Activated B cell treated with CpG ODN at 0.5 μM for 24 hours (primary cell): ENCODE measurements around the gene KAT6B. TPM values are rescaled to one million over a fixed set of nuclear protein-coding genes. Genes with fewer than 3 reads are reported as not detected.
A peak's percentile ranks its signal among the peaks of the same experiment; 100 is the strongest.

Experiments
- ATAC-seq: fragments of 200-7000 bp; cut with Tn5 transposase; one replicate; pipeline ENCODE4 v1.10.0; 2021; ENCODE audit warnings: low read depth, mild to moderate bottlenecking, moderate library complexity
- CTCF ChIA-PET: fragments of 350-600 bp; sonication (Branson Sonifier 250); formaldehyde crosslinking; loops from one replicate; lab custom pipeline; 2021; ENCODE audit warnings: antibody characterized with exemption; lab: Charles Lee
- POLR2A ChIA-PET: fragments of 350-600 bp; sonication (Branson Sonifier 250); formaldehyde crosslinking; loops from one replicate; lab custom pipeline; 2021; ENCODE audit warnings: antibody characterized with exemption; lab: Charles Lee
- DNase-seq: peaks from one replicate; pipeline ENCODE4 v3.0.0; 2022
- H3K27ac Mint-ChIP-seq: one replicate; pipeline ENCODE4 v1.8.0; 2020; ENCODE audit warnings: mixed read lengths
- H3K27me3 Mint-ChIP-seq: one replicate; pipeline ENCODE4 v1.8.0; 2021; ENCODE audit warnings: mixed read lengths
- H3K36me3 Mint-ChIP-seq: one replicate; pipeline ENCODE4 v1.8.0; 2021; ENCODE audit warnings: low read depth, mixed read lengths
- H3K4me1 Mint-ChIP-seq: one replicate; pipeline ENCODE4 v1.8.0; 2021; ENCODE audit warnings: mixed read lengths
- H3K4me3 Mint-ChIP-seq: one replicate; pipeline ENCODE4 v1.8.0; 2020; ENCODE audit warnings: mild to moderate bottlenecking, mixed read lengths
- H3K9me3 Mint-ChIP-seq: one replicate; pipeline ENCODE4 v1.8.0; 2020; ENCODE audit warnings: mixed read lengths
- intact Hi-C: fragments of 100-400 bp; cut with micrococcal nuclease; formaldehyde crosslinking; loops from one replicate; pipeline ENCODE4 v1.15.1; 2024
- total RNA-seq: library from RNA; stranded (reverse); gene quantifications from 2 replicates; pipeline ENCODE4 v1.2.3, GENCODE V29; 2022
- TF ChIP-seq, protein P1 (sequence below): fragments of 200-600 bp; IDR thresholded peaks from one replicate; pipeline ENCODE4 v1.8.0; 2022; ENCODE audit warnings: antibody characterized with exemption, mild to moderate bottlenecking

KAT6B gene
- total RNA-seq, 1 donor from 2014 or later = 45.2 TPM

- ATAC-seq = no peak
- Mint-ChIP-seq H3K9me3 (no peaks in the 10 kb centered on the region), H3K36me3 (peaks cover 19% of the 10 kb centered on the region), H3K27ac (peak overlapping the region; percentile 13), H3K27me3 (no peaks in the 10 kb centered on the region), H3K4me1 (peaks cover 7% of the 10 kb centered on the region), H3K4me3 (no peak overlapping the region)
- TF ChIP-seq, protein P1, sequence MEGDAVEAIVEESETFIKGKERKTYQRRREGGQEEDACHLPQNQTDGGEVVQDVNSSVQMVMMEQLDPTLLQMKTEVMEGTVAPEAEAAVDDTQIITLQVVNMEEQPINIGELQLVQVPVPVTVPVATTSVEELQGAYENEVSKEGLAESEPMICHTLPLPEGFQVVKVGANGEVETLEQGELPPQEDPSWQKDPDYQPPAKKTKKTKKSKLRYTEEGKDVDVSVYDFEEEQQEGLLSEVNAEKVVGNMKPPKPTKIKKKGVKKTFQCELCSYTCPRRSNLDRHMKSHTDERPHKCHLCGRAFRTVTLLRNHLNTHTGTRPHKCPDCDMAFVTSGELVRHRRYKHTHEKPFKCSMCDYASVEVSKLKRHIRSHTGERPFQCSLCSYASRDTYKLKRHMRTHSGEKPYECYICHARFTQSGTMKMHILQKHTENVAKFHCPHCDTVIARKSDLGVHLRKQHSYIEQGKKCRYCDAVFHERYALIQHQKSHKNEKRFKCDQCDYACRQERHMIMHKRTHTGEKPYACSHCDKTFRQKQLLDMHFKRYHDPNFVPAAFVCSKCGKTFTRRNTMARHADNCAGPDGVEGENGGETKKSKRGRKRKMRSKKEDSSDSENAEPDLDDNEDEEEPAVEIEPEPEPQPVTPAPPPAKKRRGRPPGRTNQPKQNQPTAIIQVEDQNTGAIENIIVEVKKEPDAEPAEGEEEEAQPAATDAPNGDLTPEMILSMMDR = no peak
- no peak for DNase-seq
- ChIA-PET CTCF (no interaction called here), POLR2A (no interaction called here)
- intact Hi-C loops = no loop called here
Observed at GRCh38 chr10:74960670-74961069, 134.3 kb downstream of the KAT6B start.

GRCh38 chr10:74962517-74962916 lies 136.1 kb downstream of the KAT6B start:
- TF ChIP-seq, protein P1 = no peak
- intact Hi-C loops = no loop called here
- POLR2A ChIA-PET = interaction anchor here (1.5 kb wide), 1 partner anchor 137 kb away, joined by 4 read pairs; no protein-coding TSS in a partner anchor
- no peak overlapping the region for H3K27ac Mint-ChIP-seq
- H3K9me3 Mint-ChIP-seq = no peaks in the 10 kb centered on the region
- DNase-seq = no peak
- H3K4me1 Mint-ChIP-seq = peaks cover 14% of the 10 kb centered on the region
- H3K36me3 Mint-ChIP-seq = peaks cover 21% of the 10 kb centered on the region
- H3K27me3 Mint-ChIP-seq = no peaks in the 10 kb centered on the region
- no peak for ATAC-seq
- H3K4me3 Mint-ChIP-seq = no peak overlapping the region
- CTCF ChIA-PET = no interaction called here

DNA sequence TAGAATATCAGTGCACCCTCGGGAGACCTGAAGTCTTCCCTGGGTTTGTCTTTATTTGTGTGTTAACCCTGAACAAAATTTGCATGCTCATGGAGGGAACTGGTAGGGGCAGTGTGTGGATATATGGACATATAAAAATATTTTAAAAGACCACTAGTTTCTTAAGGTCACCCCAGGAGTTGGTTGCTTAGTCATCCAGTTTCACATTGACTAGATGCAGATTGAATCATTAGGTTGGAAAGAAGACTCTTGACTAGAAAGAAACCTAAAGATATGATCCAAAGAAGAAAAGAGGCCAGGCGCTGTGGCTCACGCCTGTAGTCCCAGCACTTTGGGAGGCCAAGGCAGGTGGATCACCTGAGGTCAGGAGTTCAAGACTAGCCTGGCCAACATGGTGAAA lies 137.1 kb downstream of the KAT6B start:
- Mint-ChIP-seq H3K9me3 (no peaks in the 10 kb centered on the region), H3K27ac (no peak overlapping the region), H3K27me3 (no peaks in the 10 kb centered on the region), H3K4me1 (peaks cover 24% of the 10 kb centered on the region), H3K36me3 (peaks cover 21% of the 10 kb centered on the region), H3K4me3 (no peak overlapping the region)
- DNase-seq (no peak), ATAC-seq (peak; percentile 25)
- ChIA-PET POLR2A (interaction anchor here (1.5 kb wide), 1 partner anchor 138 kb away, joined by 4 read pairs; no protein-coding TSS in a partner anchor), CTCF (no interaction called here)
- TF ChIP-seq, protein P1 = no peak
- intact Hi-C loops = no loop called here

DNA sequence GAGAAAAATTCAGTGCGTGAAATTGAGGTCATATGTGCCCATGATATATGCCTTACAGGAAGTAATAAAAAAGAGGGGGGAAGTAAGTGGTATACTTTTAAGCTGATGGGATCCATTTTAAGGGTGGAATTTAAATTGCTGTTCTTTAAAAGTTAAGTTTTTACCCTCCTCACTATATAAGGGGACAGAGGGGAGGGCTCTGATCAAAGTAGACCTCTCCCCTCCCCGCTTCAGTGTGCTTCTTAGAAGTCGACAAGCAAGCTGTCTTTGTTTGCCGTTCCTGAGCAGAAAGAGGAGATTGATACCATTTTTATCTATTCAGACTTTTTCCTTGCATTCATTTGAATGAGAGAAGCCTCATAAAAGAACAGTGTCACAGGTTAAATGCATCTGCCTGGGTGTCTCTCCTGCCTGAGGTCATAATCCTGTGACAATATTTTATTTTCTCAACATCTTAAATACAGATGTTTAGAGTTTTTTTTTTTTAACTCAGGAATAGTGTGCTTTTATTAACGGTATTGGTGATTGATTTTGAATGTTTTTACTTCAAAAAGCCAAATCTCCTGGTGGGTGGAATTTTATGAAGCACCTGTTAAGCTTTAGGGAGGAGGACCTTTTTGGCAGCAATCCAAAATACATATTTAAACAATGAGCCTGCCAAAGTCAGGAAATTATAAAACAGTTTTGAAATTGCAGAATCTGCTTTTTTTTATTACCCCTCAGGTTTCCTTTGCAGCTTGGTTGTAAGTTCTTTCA lies 141.7 kb downstream of the KAT6B start:
- Mint-ChIP-seq H3K4me1 (peaks cover 32% of the 10 kb centered on the region), H3K36me3 (peaks cover 19% of the 10 kb centered on the region), H3K27me3 (no peaks in the 10 kb centered on the region), H3K9me3 (no peaks in the 10 kb centered on the region), H3K27ac (peak overlapping the region; percentile 62), H3K4me3 (peak overlapping the region; percentile 65)
- CTCF ChIA-PET = no interaction called here
- ATAC-seq (peak; percentile 14), DNase-seq (no peak)
- TF ChIP-seq, protein P1 = no peak
- POLR2A ChIA-PET = no interaction called here
- intact Hi-C loops = loop anchor here (5.0 kb wide), 1 partner anchor 34 kb away; no protein-coding TSS in a partner anchor

- CTCF ChIA-PET = no interaction called here
- TF ChIP-seq, protein P1 = no peak
- DNase-seq = no peak
- intact Hi-C loops = loop anchor here (5.0 kb wide), 1 partner anchor 34 kb away; no protein-coding TSS in a partner anchor
- no peaks in the 10 kb centered on the region for H3K27me3 Mint-ChIP-seq
- no peaks in the 10 kb centered on the region for H3K9me3 Mint-ChIP-seq
- peaks cover 23% of the 10 kb centered on the region for H3K36me3 Mint-ChIP-seq
- ATAC-seq = no peak
- H3K27ac Mint-ChIP-seq = no peak overlapping the region
- POLR2A ChIA-PET = no interaction called here
- no peak overlapping the region for H3K4me3 Mint-ChIP-seq
- H3K4me1 Mint-ChIP-seq = peaks cover 27% of the 10 kb centered on the region
Observed at GRCh38 chr10:74968667-74969061, 142.3 kb downstream of the KAT6B start.
